Erythroblast (primary cell): ENCODE data around the gene PFDN1.

ENCODE experiments used
- GATA1 ChIP-seq: IDR thresholded peaks from 2 replicates; pipeline ENCODE4 v1.6.1; 2011; ENCODE audit warnings: low read depth, mild to moderate bottlenecking, control low read depth, low read length, moderate library complexity
- POLR2A ChIP-seq: IDR thresholded peaks from 2 replicates; pipeline ENCODE4 v1.6.1; 2011; ENCODE audit warnings: mild to moderate bottlenecking, low read length

DNA sequence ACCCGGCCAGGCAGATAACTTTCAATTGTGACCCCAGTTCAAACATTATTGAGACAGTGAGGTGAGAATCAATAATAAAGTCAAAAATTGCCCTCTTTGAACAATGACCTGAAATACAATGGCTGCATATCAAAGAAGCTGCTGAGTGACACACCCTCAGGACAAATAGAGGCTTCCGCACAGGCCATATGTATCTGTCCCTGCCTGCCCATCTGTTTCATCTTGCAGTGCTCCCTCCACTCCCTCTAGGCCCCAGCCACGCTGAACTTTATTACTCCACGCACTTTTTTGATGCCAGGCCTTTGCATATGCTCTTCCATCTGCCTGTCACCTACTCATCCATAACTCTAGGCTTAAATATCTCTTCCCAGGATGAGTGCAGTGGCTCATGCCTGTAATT is 15.9 kb upstream of the PFDN1 start:
- TF ChIP-seq POLR2A: no peak
- no peak for TF ChIP-seq GATA1
